IMR-90 (cell line): Measurements from ENCODE around the gene UEVLD. TPM values are rescaled to one million over a fixed set of nuclear protein-coding genes. Genes with fewer than 3 reads are reported as not detected.

Experiments
- ATAC-seq: fragments of 200-7000 bp; cut with Tn5 transposase; 2 replicates; pipeline ENCODE4 v1.9.1; 2020; ENCODE audit warnings: low read depth, mild to moderate bottlenecking, moderate library complexity
- Bru-seq: library from RNA; stranded (reverse); fragments of 400-500 nt; gene quantifications from one replicate; lab custom pipeline; 2021; lab: Mats Ljungman, UMichigan
- BruChase-seq, 2 experiments: library from RNA; stranded (reverse); fragments of 400-500 nt; gene quantifications; one replicate each; lab custom pipeline; 2021; lab: Mats Ljungman, UMichigan
- BruUV-seq: library from RNA; stranded (reverse); fragments of 400-500 nt; replicated peaks from 2 replicates; lab custom pipeline; 2021; lab: Mats Ljungman, UMichigan
- CTCF ChIA-PET: fragments of 300-600 bp; formaldehyde crosslinking; extraction: SDS; loops from one replicate; lab custom pipeline; 2021; ENCODE audit warnings: antibody characterized with exemption; lab: Yijun Ruan, JAX
- POLR2A ChIA-PET: fragments of 300-600 bp; sonication (Branson Sonifier 250); formaldehyde crosslinking; loops from one replicate; lab custom pipeline; 2022; ENCODE audit warnings: antibody characterized with exemption; ENCODE audit not compliant: unreplicated experiment; lab: Charles Lee
- DNase-seq: peaks from one replicate; pipeline ENCODE4 v3.0.0; 2013
- H2AFZ ChIP-seq: replicated peaks from 2 replicates; pipeline ENCODE3; 2013; ENCODE audit warnings: low read length, mild to moderate bottlenecking; ENCODE audit not compliant: poor library complexity
- H2AK5ac ChIP-seq: 2 replicates; pipeline ENCODE4 v1.6.1; 2013; ENCODE audit warnings: low read depth, low read length, inconsistent platforms
- H2AK9ac ChIP-seq: replicated peaks from 2 replicates; pipeline ENCODE3; 2013; ENCODE audit warnings: mild to moderate bottlenecking, low read depth, low read length, moderate library complexity; ENCODE audit not compliant: poor library complexity
- H2BK120ac ChIP-seq: 2 replicates; pipeline ENCODE4 v1.6.1; 2013; ENCODE audit warnings: low read depth, low read length, inconsistent platforms
- H2BK15ac ChIP-seq: 3 replicates; pipeline ENCODE4 v1.6.1; 2013; ENCODE audit warnings: low read depth, low read length, inconsistent platforms
- H2BK20ac ChIP-seq: 2 replicates; pipeline ENCODE4 v1.6.1; 2013; ENCODE audit warnings: low read depth, mild to moderate bottlenecking, inconsistent platforms, low read length, moderate library complexity
- H2BK5ac ChIP-seq: 2 replicates; pipeline ENCODE4 v1.6.1; 2013; ENCODE audit warnings: mild to moderate bottlenecking, low read depth, low read length, inconsistent platforms; ENCODE audit not compliant: poor library complexity, severe bottlenecking
- H3K14ac ChIP-seq: replicated peaks from 2 replicates; pipeline ENCODE4 v1.6.1; 2013; ENCODE audit warnings: low read depth, low read length, inconsistent platforms
- H3K18ac ChIP-seq: 2 replicates; pipeline ENCODE4 v1.6.1; 2013; ENCODE audit warnings: low read depth, low read length, control low read depth
- H3K23ac ChIP-seq: 2 replicates; pipeline ENCODE4 v1.6.1; 2013; ENCODE audit warnings: low read depth, low read length, inconsistent platforms
- H3K27ac ChIP-seq: 2 replicates; pipeline ENCODE4 v1.5.1; 2013; ENCODE audit warnings: mild to moderate bottlenecking, control low read depth, low read length; ENCODE audit not compliant: insufficient read depth
- H3K27me3 ChIP-seq: 2 replicates; pipeline ENCODE4 v1.6.1; 2013; ENCODE audit warnings: low read length; ENCODE audit not compliant: control insufficient read depth, insufficient read depth
- H3K36me3 ChIP-seq: 2 replicates; pipeline ENCODE4 v1.6.1; 2013; ENCODE audit warnings: low read length, mixed read lengths; ENCODE audit not compliant: control insufficient read depth, insufficient read depth
- H3K4ac ChIP-seq: 2 replicates; pipeline ENCODE4 v1.6.1; 2013; ENCODE audit warnings: low read depth, low read length, inconsistent platforms
- H3K4me1 ChIP-seq: 2 replicates; pipeline ENCODE4 v1.6.1; 2013; ENCODE audit warnings: low read length, mixed read lengths; ENCODE audit not compliant: control insufficient read depth, insufficient read depth
- H3K4me2 ChIP-seq: 2 replicates; pipeline ENCODE4 v1.6.1; 2013; ENCODE audit warnings: low read depth, mild to moderate bottlenecking, control low read depth, low read length, moderate library complexity
- H3K4me3 ChIP-seq: 2 replicates; pipeline ENCODE4 v1.5.1; 2013; ENCODE audit warnings: low read depth, mild to moderate bottlenecking, control low read depth, low read length, moderate library complexity; ENCODE audit not compliant: insufficient read depth
- H3K56ac ChIP-seq: 2 replicates; pipeline ENCODE4 v1.6.1; 2013; ENCODE audit warnings: low read length, inconsistent platforms; ENCODE audit not compliant: insufficient read depth; ENCODE audit errors: extremely low read depth
- H3K79me1 ChIP-seq, 2 experiments: 2 replicates each; pipeline ENCODE4 v1.6.1; 2013; ENCODE audit warnings: low read length in 2 of 2, inconsistent platforms in 1 of 2, low read depth in 1 of 2
- H3K9ac ChIP-seq: 2 replicates; pipeline ENCODE4 v1.6.1; 2013; ENCODE audit warnings: low read depth, low read length, control low read depth
- H3K9me1 ChIP-seq: 2 replicates; pipeline ENCODE4 v1.6.1; 2013; ENCODE audit warnings: low read length, inconsistent platforms; ENCODE audit not compliant: insufficient read depth
- H3K9me3 ChIP-seq: 2 replicates; pipeline ENCODE4 v1.6.1; 2013; ENCODE audit warnings: low read length; ENCODE audit not compliant: control insufficient read depth, insufficient read depth
- H4K20me1 ChIP-seq: 2 replicates; pipeline ENCODE4 v1.6.1; 2013; ENCODE audit warnings: low read length, inconsistent platforms; ENCODE audit not compliant: insufficient read depth
- H4K5ac ChIP-seq: 2 replicates; pipeline ENCODE4 v1.6.1; 2013; ENCODE audit warnings: mild to moderate bottlenecking, low read depth, low read length, control low read depth
- H4K8ac ChIP-seq, 2 experiments: 2 replicates each; pipeline ENCODE4 v1.6.1; 2013; ENCODE audit warnings: low read depth in 2 of 2, low read length in 2 of 2, control low read depth in 1 of 2, inconsistent platforms in 1 of 2
- H4K91ac ChIP-seq: 2 replicates; pipeline ENCODE4 v1.6.1; 2013; ENCODE audit warnings: low read depth, low read length, inconsistent platforms; ENCODE audit not compliant: insufficient read depth
- FOS ChIP-seq: fragments of 150-350 bp; IDR thresholded peaks from 2 replicates; pipeline ENCODE4 v1.6.1; 2016; ENCODE audit warnings: low read depth, low read length
- MAFK ChIP-seq: IDR thresholded peaks from 2 replicates; pipeline ENCODE4 v1.6.1; 2012; ENCODE audit warnings: low read depth, low read length, improper control_type of control experiment
- MAZ ChIP-seq: IDR thresholded peaks from 2 replicates; pipeline ENCODE4 v1.6.1; 2012; ENCODE audit warnings: low read depth, mild to moderate bottlenecking, low read length, improper control_type of control experiment, moderate library complexity, borderline replicate concordance
- POLR2A ChIP-seq: IDR thresholded peaks from 2 replicates; pipeline ENCODE4 v1.6.1; 2012; ENCODE audit warnings: mild to moderate bottlenecking, low read depth, low read length
- WGBS, 2 experiments: methylation state at CpG; one replicate each; pipeline versions ENCODE4 v1.1.5 to v1.1.7; 2013; ENCODE audit warnings: missing lambda C conversion rate in 2 of 2; ENCODE audit not compliant: insufficient read length in 1 of 2; ENCODE audit errors: extremely low coverage in 2 of 2; 5-methylcytosine and 5-hydroxymethylcytosine counted together
- dilution Hi-C: fragments of 300-500 bp; cut with HindIII; formaldehyde crosslinking; loops from one replicate; pipeline ENCODE4 v1.14.3; 2018; ENCODE audit warnings: low sequenced_read_pairs; ENCODE audit not compliant: unreplicated experiment
- in situ Hi-C: fragments of 300-500 bp; cut with MboI; formaldehyde crosslinking; loops from 3 replicates; pipeline ENCODE4 v1.14.3; 2019; ENCODE audit warnings: low sequenced_read_pairs, inconsistent platforms, mixed read lengths
- intact Hi-C: fragments of 100-400 bp; cut with micrococcal nuclease; formaldehyde crosslinking; loops from 2 replicates; pipeline ENCODE4 v1.10.0; 2022
- long read RNA-seq: library from polyadenylated mRNA; unstranded; transcript quantifications from one replicate; pipeline ENCODE4 v2.0.0, GENCODE V29; 2021; ENCODE audit not compliant: unreplicated experiment
- polyA plus RNA-seq, 3 experiments: library from polyadenylated mRNA; depleted of rRNA; stranded (reverse); fragments of >200 nt; gene quantifications; 2 replicates each; pipeline ENCODE4 v1.2.3, GENCODE V29; 2012; ENCODE audit warnings: low replicate concordance in 1 of 3
- total RNA-seq: library from RNA; depleted of rRNA; stranded (reverse); fragments of >200 nt; gene quantifications from 2 replicates; pipeline ENCODE4 v1.2.3, GENCODE V29; 2012; rRNA removed

Gene UEVLD
- total RNA-seq (29.2 and 35.3 TPM in 2 replicates), polyA plus RNA-seq (2012; rRNA removed) (10.1 and 13.8 TPM in 2 replicates), Bru-seq, nascent RNA (percentile 75 among the genes with signal in this experiment), BruChase-seq, experiment 1, labeled RNA remaining after a 6-hour chase (percentile 83 among the genes with signal in this experiment), BruChase-seq, experiment 2, labeled RNA remaining after a 2-hour chase (percentile 70 among the genes with signal in this experiment)
- polyA plus RNA-seq (2012; cell fraction: cytosol; rRNA removed): 2.5 and 3.5 TPM in 2 replicates
- 1.1 and 8.6 TPM in 2 replicates for polyA plus RNA-seq (2012; cell fraction: nucleus; rRNA removed; ENCODE audit: low replicate concordance)
- long read RNA-seq, full-length matches to known transcripts: 31 of 46 reads
- long read RNA-seq, partial matches to known transcripts: 0 of 46 reads
- long read RNA-seq, other reads (novel, unspliced or antisense): 15 of 46 reads

DNA sequence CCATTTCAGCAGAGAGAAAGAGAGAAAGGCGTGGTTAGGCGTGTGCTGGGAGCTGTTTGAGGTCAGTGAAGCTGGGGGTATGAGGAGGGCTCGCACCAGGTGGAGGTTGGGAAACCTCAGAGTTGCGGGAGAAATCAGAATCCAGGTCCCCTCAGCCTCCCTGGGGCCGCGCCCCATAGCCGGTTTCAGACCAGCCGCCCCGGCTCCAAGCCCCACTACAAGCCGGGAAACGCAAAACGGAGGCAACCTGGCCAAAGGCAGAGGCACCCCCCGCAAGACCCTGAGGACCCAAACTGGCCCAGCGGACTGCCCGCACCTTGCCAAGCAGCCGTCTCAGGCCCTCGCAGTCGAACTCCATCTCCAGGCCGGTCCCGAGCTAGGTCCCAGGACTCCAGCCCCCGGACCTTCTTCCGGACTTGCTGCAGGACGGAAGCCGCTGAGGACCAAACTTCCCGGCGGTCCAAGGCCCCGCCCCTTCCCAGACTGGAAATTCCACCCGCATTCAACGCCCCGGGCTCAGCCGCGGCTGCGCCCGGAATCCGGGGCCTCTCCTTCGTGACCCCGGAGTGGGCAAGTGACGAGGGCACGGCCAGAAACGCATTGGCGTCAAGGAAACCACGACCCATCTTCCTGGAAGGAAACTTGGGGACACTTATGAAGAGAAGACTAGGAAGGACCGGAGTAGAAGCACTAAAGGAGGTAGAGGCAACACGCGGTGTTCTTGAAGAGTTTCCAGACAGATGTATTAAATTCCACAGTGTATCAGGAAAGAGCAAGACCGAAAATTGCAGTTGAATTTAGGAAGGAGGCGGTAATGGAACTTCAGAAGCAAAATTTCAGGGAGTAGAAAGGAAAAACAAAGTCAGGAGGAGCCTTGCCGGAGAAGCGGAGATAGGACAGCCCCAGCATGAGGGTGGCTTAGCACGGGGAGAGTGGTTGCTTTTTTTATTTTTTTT is at the start of gene UEVLD:
UEVLD (minus strand) TSS at position 438 of the 956 bp plus-strand sequence; CDS start at position 358, 80 bp downstream.
- peak within 1 kb of the TSS; percentile 42; the same call in 1 of the 2 replicates for H2AK5ac ChIP-seq
- peak within 1 kb of the TSS; percentile 97 for H3K4ac ChIP-seq
- no peaks in the 10 kb centered on the region for H3K36me3 ChIP-seq
- peak within 1 kb of the TSS; percentile 98 for H3K23ac ChIP-seq
- TF ChIP-seq FOS (no peak), POLR2A (peak; percentile 71), MAZ (peak; percentile 82; the same call in 1 of the 2 replicates), MAFK (no peak)
- peak within 1 kb of the TSS; percentile 38; the same call in 1 of the 2 replicates for H2BK20ac ChIP-seq
- H2BK120ac ChIP-seq: peak within 1 kb of the TSS; percentile 88
- BruUV-seq: no TSS peak
- peaks cover 5% of the 10 kb centered on the region; the same call in 1 of the 2 replicates for H3K4me1 ChIP-seq
- intact Hi-C loops: loop anchor here (1.0 to 2.0 kb wide), 2 partner anchors 46 to 144 kb away; partner anchors contain the start of gene SPTY2D1
- H2BK15ac ChIP-seq: peak within 1 kb of the TSS; percentile 74; the same call in 1 of the 3 replicates
- peak within 1 kb of the TSS; percentile 83 for H4K5ac ChIP-seq
- peaks cover 6% of the 10 kb centered on the region for H3K9me1 ChIP-seq
- DNase-seq (peak; percentile 89), ATAC-seq (peak; percentile 96)
- peak within 1 kb of the TSS; percentile 85 for H3K27ac ChIP-seq
- H3K27me3 ChIP-seq: no peaks in the 10 kb centered on the region
- no peaks in the 10 kb centered on the region for H3K9me3 ChIP-seq
- peak within 1 kb of the TSS; percentile 95 for H3K56ac ChIP-seq
- peak within 1 kb of the TSS; percentile 86 for H2BK5ac ChIP-seq
- H2AK9ac ChIP-seq: peak within 1 kb of the TSS; percentile 90
- in situ Hi-C loops: no loop called here
- peak within 1 kb of the TSS; percentile 89 for H3K18ac ChIP-seq
- H3K79me1 ChIP-seq: peaks cover 31 to 57% of the 10 kb centered on the region in 2 experiments
- peak within 1 kb of the TSS; percentile 97 for H3K9ac ChIP-seq
- peak within 1 kb of the TSS; percentile 84 to 94 for H4K8ac ChIP-seq
- 0% methylated on average over 27 of the region's 50 CpGs; no CpG with 5 or more reads in 1 of the 2 experiments for WGBS, 2 experiments
- H4K20me1 ChIP-seq: no peaks in the 10 kb centered on the region
- CTCF ChIA-PET: no interaction called here
- peak within 1 kb of the TSS; percentile 82 for H3K4me3 ChIP-seq
- peak within 1 kb of the TSS; percentile 99 for H2AFZ ChIP-seq
- POLR2A ChIA-PET: no interaction called here
- peak within 1 kb of the TSS; percentile 92 for H4K91ac ChIP-seq
- peak within 1 kb of the TSS; percentile 99 for H3K4me2 ChIP-seq
- peak within 1 kb of the TSS; percentile 99 for H3K14ac ChIP-seq
- dilution Hi-C loops: no loop called here
